Calu3 (cell line): Measurements from ENCODE around the gene PRKCI. TPM values are rescaled to one million over a fixed set of nuclear protein-coding genes. Genes with fewer than 3 reads are reported as not detected.

ENCODE experiments used
- BruUV-seq: library from RNA; stranded (reverse); fragments of 400-500 nt; replicated peaks from 2 replicates; lab custom pipeline; 2021; lab: Mats Ljungman, UMichigan
- CTCF ChIA-PET: fragments of 300-600 bp; sonication (Branson Sonifier 250); formaldehyde crosslinking; loops from one replicate; lab custom pipeline; 2022; ENCODE audit warnings: antibody characterized with exemption; lab: Charles Lee
- DNase-seq: peaks from one replicate; pipeline ENCODE4 v3.0.0; 2022
- H3K27ac Mint-ChIP-seq: one replicate; pipeline ENCODE4 v1.8.0; 2022; ENCODE audit warnings: mixed read lengths; ENCODE audit not compliant: unreplicated experiment
- H3K27me3 Mint-ChIP-seq: one replicate; pipeline ENCODE4 v1.8.0; 2022; ENCODE audit warnings: mixed read lengths; ENCODE audit not compliant: unreplicated experiment
- H3K36me3 Mint-ChIP-seq: one replicate; pipeline ENCODE4 v1.8.0; 2022; ENCODE audit warnings: mild to moderate bottlenecking, moderate library complexity, mixed read lengths; ENCODE audit not compliant: insufficient read depth, unreplicated experiment
- H3K4me1 Mint-ChIP-seq: one replicate; pipeline ENCODE4 v1.8.0; 2022; ENCODE audit warnings: mild to moderate bottlenecking, low read depth, mixed read lengths; ENCODE audit not compliant: unreplicated experiment
- H3K4me3 Mint-ChIP-seq: one replicate; pipeline ENCODE4 v1.8.0; 2022; ENCODE audit warnings: mild to moderate bottlenecking, low read depth, moderate library complexity, mixed read lengths; ENCODE audit not compliant: unreplicated experiment
- H3K9me3 Mint-ChIP-seq: one replicate; pipeline ENCODE4 v1.8.0; 2022; ENCODE audit warnings: low read depth, mixed read lengths; ENCODE audit not compliant: unreplicated experiment
- CTCF ChIP-seq: fragments of 200-600 bp; IDR thresholded peaks from one replicate; pipeline ENCODE4 v1.8.0; 2022; ENCODE audit warnings: antibody characterized with exemption; ENCODE audit not compliant: unreplicated experiment
- intact Hi-C: fragments of 100-400 bp; cut with micrococcal nuclease; formaldehyde crosslinking; loops from one replicate; pipeline ENCODE4 v1.10.0; 2022; ENCODE audit not compliant: unreplicated experiment
- total RNA-seq: library from RNA; stranded (reverse); gene quantifications from 2 replicates; pipeline ENCODE4 v1.2.3, GENCODE V29; 2022

PRKCI gene
- total RNA-seq, 1 experiment from 2014 or later = 79.5 TPM

- no peaks in the 10 kb centered on the region for H3K27me3 Mint-ChIP-seq
- BruUV-seq = no TSS peak
- DNase-seq = peak; percentile 62
- no peaks in the 10 kb centered on the region for H3K9me3 Mint-ChIP-seq
- TF ChIP-seq CTCF = no peak
- peak overlapping the region; percentile 52 for H3K4me3 Mint-ChIP-seq
- H3K27ac Mint-ChIP-seq = peak overlapping the region; percentile 96
- intact Hi-C loops = no loop called here
- CTCF ChIA-PET = interaction anchor here (0.5 to 2.3 kb wide), 17 partner anchors 10 to 738 kb away, joined by 3 to 13 read pairs (median 5); partner anchors contain the start of gene SKIL
- peaks cover 10% of the 10 kb centered on the region for H3K36me3 Mint-ChIP-seq
- peaks cover 16% of the 10 kb centered on the region for H3K4me1 Mint-ChIP-seq
These were observed 85.6 kb downstream of the PRKCI start for GRCh38 chr3:170307671-170308405.

GRCh38 chr3:170309046-170309445 is 86.8 kb downstream of the PRKCI start:
- Mint-ChIP-seq H3K4me3 (no peak overlapping the region), H3K9me3 (no peaks in the 10 kb centered on the region), H3K4me1 (peaks cover 19% of the 10 kb centered on the region), H3K27me3 (no peaks in the 10 kb centered on the region), H3K27ac (peak overlapping the region; percentile 96), H3K36me3 (peaks cover 10% of the 10 kb centered on the region)
- no TSS peak for BruUV-seq
- TF ChIP-seq CTCF = no peak
- no peak for DNase-seq
- intact Hi-C loops = no loop called here
- CTCF ChIA-PET = interaction anchor here (1.4 to 2.3 kb wide), 3 partner anchors 50 to 105 kb away, joined by 3 to 12 read pairs (median 5); no protein-coding TSS in a partner anchor

- CTCF ChIA-PET = interaction anchor here (1.1 to 1.7 kb wide), 2 partner anchors 10 to 11 kb away, joined by 5 read pairs; no protein-coding TSS in a partner anchor
- Mint-ChIP-seq H3K36me3 (peaks cover 13% of the 10 kb centered on the region), H3K4me3 (no peak overlapping the region), H3K9me3 (no peaks in the 10 kb centered on the region), H3K27ac (no peak overlapping the region), H3K4me1 (peaks cover 38% of the 10 kb centered on the region), H3K27me3 (no peaks in the 10 kb centered on the region)
- no TSS peak for BruUV-seq
- no peak for TF ChIP-seq CTCF
- intact Hi-C loops = no loop called here
- no peak for DNase-seq
These were observed 95.7 kb downstream of the PRKCI start for GRCh38 chr3:170317954-170318353.

GRCh38 chr3:170320461-170321121 is 98.4 kb downstream of the PRKCI start:
- peak; percentile 55 for DNase-seq
- H3K36me3 Mint-ChIP-seq = peaks cover 13% of the 10 kb centered on the region
- no peaks in the 10 kb centered on the region for H3K9me3 Mint-ChIP-seq
- H3K27ac Mint-ChIP-seq = peak overlapping the region; percentile 89
- CTCF ChIA-PET = interaction anchor here (0.7 to 3.3 kb wide), 5 partner anchors 10 to 45 kb away, joined by 3 to 24 read pairs (median 3); partner anchors contain the start of gene SKIL
- intact Hi-C loops = loop anchor here (2.0 kb wide), 1 partner anchor 38 kb away; no protein-coding TSS in a partner anchor
- H3K4me1 Mint-ChIP-seq = peaks cover 48% of the 10 kb centered on the region
- TSS peak; percentile 98 for BruUV-seq
- H3K27me3 Mint-ChIP-seq = no peaks in the 10 kb centered on the region
- H3K4me3 Mint-ChIP-seq = peak overlapping the region; percentile 41
- TF ChIP-seq CTCF = no peak
